Thyroid gland (tissue), 4 donors: ENCODE data around the gene SLC22A3.

Source experiments
- CTCF ChIP-seq, 6 experiments: fragments of 200-600 bp in 3 of 6; fragments of 450-650 bp in 3 of 6; sonication (generic) in 3 of 6; IDR thresholded peaks; one replicate each; pipeline ENCODE4 v1.5.1; 2016 to 2019; ENCODE audit warnings: antibody characterized with exemption in 6 of 6, mild to moderate bottlenecking in 2 of 6, inconsistent platforms in 1 of 6, moderate library complexity in 1 of 6
- POLR2A ChIP-seq, 2 donors: fragments of 450-650 bp; IDR thresholded peaks; one replicate each; pipeline ENCODE4 v1.6.1; 2017; ENCODE audit warnings: antibody characterized with exemption in 2 of 2, mild to moderate bottlenecking in 2 of 2, moderate library complexity in 1 of 2

GRCh38 chr6:160419488-160419887, 71.3 kb downstream of the SLC22A3 start:
- no peak for TF ChIP-seq CTCF (IDR thresholded peaks at IDR 0.05)
- TF ChIP-seq POLR2A (IDR thresholded peaks at IDR 0.05), result no peak
